HG02943 (cell line): Measurements from ENCODE around the gene IPO11.
A peak's percentile ranks its signal among the peaks of the same experiment; 100 is the strongest.
"Not testable (repeated sequence)": the region's sequence is repeated elsewhere in the genome, so short reads cannot be mapped to it uniquely, and the experiment has no call there.

Experiments
- ATAC-seq: cut with Tn5 transposase; IDR thresholded peaks from one replicate; pipeline ENCODE4 v1.9.1; 2021; ENCODE audit warnings: mild to moderate bottlenecking, low read depth, moderate library complexity; ENCODE audit not compliant: unreplicated experiment

The IPO11 gene

GRCh38 chr5:62565740-62566139, 153.2 kb downstream of the IPO11 start:
- ATAC-seq = not testable (repeated sequence)

- no peak for ATAC-seq
Observed at GRCh38 chr5:62568143-62568542, 155.6 kb downstream of the IPO11 start.

DNA sequence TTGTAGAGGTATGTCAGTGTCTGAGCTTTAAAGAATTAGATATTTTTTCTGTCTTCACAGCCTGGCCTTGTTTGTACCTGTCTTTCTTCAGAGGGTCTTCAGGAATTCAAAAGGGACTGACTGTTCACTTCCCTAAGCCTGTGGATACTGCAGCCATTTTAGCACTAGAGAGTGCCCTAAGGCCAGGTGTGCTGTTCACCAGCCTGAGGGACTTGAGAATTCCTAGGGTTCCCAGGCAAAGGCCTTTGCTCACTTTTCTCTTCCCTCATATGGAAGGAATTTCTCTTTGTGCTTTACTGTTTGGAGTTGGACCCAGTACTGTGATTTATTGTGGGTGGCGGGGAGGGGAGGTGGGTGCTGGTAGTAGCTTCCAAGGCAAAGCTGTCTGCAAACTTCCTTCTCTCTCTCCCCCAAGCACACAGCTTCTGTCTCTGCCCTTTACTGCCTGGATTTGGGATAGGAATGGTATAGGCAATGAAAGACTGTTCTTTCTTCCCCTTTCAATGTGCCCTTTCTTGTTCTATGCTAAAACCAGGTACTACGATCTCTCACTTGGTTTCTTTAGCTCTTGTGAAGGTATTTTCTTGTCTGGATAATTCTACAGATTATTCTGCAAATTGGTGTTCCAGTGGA, 156.4 kb downstream of the IPO11 start:
- ATAC-seq = no peak

GRCh38 chr5:62569470-62569869, 156.9 kb downstream of the IPO11 start:
- no peak for ATAC-seq

DNA sequence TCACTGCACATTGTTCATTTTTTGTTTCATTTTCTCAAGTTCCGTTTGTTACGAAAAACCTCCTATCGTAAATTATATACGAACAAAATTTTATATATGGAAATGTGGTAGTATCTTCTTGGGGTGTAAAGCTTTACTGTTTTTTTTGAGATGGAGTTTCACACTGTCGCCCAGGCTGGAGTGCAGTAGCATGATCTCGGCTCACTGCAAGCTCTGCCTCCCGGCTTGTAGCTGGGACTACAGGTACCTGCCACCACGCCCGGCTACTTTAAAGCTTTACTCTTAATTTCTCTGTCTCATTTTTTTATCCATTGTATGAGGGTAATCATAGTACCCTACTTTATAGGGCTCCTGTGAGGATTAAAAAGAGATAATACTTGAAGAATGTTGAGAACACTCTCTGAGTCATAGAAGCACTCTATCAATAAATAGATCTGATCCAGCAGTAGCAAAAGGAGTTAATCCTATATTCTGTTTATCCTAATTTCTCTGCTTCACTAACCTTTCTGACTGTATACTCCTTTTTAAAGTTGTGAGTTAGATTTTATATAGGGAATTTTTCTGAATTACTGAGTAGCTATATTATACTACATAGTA, 160.5 kb downstream of the IPO11 start:
- no peak for ATAC-seq

DNA sequence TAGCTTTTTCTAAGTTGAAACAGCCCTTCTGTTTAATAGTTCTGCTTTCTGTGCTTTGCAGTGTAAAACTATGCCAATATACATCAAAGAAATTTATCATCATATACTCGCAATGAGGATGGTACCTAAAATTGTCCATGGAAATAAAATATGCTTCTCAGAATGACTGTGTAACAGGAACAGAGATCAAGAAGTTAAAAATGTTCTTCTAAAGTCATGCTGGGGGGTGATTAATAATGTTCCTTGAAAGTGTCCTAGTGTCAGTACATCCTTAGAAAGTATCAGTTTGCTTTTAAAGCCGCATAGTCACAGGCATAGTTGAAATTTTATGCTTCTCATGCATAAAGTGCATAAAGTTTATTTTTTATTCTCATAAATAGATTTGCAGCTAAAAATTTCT, 162.0 kb downstream of the IPO11 start:
- no peak for ATAC-seq

GRCh38 chr5:62575066-62575465, 162.5 kb downstream of the IPO11 start:
- ATAC-seq = no peak

- no peak for ATAC-seq
Observed at GRCh38 chr5:62575489-62575888, 162.9 kb downstream of the IPO11 start.

DNA sequence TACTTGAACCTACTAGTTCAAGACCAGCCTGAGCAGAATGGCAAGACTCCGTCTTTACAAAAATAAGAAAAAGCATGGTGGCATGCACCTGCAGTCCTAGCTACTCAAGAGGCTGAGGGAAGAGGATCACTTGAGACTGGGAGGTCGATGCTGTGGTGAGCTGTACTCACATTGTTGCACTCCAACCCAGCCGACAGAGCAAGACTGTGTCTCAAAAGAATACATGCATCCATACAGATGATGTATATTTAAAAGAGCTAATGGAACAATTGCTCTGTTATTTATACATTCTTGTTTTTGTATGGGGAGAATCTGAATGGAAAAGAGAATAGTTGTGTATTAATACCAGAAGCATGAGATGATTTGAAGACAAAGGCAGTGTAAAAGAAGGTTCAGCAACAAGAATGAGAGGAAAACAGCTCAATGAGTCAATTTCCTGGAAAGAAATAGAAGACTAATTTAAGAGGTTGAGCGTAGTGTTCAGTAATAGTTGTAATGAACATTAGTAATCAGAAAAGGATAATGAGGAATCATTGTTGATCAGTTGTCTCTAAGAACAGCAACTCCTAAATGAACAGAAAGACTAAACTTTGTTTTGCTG, 164.1 kb downstream of the IPO11 start:
- ATAC-seq = no peak

DNA sequence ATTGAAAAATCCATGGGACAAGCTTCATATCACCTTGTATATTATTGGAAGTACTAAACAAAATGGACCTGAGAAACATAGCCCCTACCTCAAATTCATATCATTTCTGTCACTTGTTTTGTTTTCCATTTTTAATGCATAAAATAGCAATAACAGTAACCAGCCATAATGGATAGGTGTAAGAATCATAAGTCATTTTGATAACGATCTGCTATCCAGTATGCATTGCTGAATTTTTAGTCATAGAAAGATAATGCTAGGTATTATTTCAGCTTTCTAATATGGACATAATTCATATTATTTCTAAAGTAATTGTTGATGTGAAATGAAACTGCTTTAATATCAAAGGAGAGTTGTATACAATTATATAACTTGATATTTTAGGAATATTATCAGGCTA, 164.9 kb downstream of the IPO11 start:
- no peak for ATAC-seq

GRCh38 chr5:62578540-62578939, 166.0 kb downstream of the IPO11 start, which contains the start of gene LRRC70:
Gene LRRC70 (plus strand): TSS chr5:62578819. CDS start chr5:62579439, 620 bp downstream.
- peak; percentile 90 for ATAC-seq

- ATAC-seq = no peak
Observed at GRCh38 chr5:62579761-62580160, 167.2 kb downstream of the IPO11 start.

GRCh38 chr5:62581836-62582597, 169.5 kb downstream of the IPO11 start:
- ATAC-seq = no peak

GRCh38 chr5:62584391-62584790, 171.8 kb downstream of the IPO11 start:
- no peak for ATAC-seq

GRCh38 chr5:62585306-62585705, 172.7 kb downstream of the IPO11 start:
- ATAC-seq = no peak

DNA sequence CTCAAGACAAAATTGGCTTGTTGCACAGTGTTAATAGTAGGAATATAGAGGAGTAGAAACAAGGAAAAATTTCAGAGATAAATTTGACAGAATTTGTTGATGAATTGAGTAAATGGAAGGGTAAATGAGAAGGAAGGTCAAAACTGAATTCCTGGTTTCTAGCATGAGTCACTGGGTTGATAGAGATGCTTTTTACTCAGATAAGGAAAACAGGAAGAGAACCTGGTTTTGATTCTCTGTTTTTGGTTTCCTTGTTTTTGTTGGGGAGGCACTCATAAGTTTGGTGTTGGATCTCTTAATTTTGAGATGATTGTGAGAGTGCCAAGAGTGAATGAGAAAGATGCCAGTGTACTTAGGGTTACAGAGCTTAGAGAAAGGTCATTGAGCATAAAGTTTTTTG, 173.2 kb downstream of the IPO11 start:
- ATAC-seq = no peak

- ATAC-seq = no peak
Observed at GRCh38 chr5:62587737-62588136, 175.2 kb downstream of the IPO11 start.

DNA sequence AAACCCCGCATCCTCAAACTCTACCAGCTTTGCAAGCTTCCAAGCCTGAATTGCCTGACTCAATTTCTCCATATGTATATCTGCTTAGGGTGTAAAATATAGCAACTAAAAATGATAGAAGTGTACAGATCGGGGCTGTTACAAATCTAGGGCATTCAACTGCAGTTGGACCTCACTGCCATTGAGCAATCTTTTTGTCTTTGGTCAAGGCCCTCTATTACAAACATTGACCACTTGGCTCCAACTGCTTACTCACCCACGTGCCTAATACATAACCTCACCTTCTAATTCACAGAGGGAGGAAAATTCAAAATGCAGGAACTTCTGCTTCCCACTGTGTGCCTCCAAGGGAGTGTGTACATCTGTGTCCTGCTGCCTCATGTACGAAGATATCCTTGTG, 176.1 kb downstream of the IPO11 start:
- ATAC-seq = no peak

DNA sequence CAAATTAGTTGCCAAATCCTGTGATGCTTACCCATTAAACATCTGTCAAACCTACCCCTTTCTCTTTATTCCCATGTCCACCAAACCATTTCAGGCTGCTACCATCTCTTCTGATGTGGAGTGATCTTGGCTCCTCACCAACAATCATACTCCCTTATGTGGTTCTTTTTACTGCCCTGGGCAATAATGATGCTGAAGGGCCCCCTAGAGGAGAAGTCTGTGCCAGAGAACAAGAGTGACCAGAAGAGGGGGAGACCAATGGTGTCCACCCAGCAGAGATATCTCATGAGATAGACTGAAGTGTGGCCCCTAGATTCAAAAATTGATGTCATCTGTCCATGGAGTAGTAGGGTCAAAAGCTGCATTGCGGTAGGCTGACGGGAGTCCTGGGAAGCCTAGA, 176.9 kb downstream of the IPO11 start:
- ATAC-seq = no peak

- ATAC-seq = no peak
Observed at GRCh38 chr5:62590387-62590786, 177.8 kb downstream of the IPO11 start.

DNA sequence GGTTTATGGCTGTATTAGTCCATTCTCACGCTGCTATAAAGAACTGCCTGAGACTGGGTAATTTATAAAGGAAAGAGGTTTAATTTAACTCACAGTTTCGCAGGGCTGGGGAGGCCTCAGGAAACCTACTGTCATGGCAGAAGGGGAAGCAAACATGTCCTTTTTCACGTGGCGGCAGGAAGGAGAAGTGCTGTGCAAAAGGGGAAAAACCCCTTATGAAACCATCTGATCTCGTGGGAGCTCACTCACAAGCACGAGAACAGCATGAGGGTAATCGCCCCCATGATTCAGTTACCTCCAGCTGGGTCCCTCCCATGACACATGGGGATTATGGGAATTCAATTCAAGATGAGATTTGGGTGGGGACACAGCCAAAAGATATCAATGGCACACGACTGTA, 180.0 kb downstream of the IPO11 start:
- no peak for ATAC-seq
